SU-DHL-6 (cell line): ENCODE measurements around the gene KRTAP10-4.

Experiments used
- CTCF ChIP-seq: fragments of 200-600 bp; sonication (generic); IDR thresholded peaks from one replicate; pipeline ENCODE4 v1.5.1; 2017; ENCODE audit warnings: antibody characterized with exemption, mild to moderate bottlenecking, low read length, moderate library complexity; ENCODE audit not compliant: insufficient read depth, poor library complexity, severe bottlenecking
- EZH2phosphoT487 ChIP-seq: fragments of 200-600 bp; sonication (generic), shearing (Covaris generic); conservative IDR thresholded peaks from 2 replicates; pipeline ENCODE4 v1.6.1; 2018; ENCODE audit warnings: mild to moderate bottlenecking, antibody characterized with exemption, low read length, moderate library complexity, mixed read lengths

GRCh38 chr21:44583800-44584147, 10.2 kb downstream of the KRTAP10-4 start:
- no peak for TF ChIP-seq CTCF
- TF ChIP-seq EZH2phosphoT487 = no peak
